H1 (cell line): ENCODE measurements around the gene KNOP1.
A peak's percentile ranks its signal among the peaks of the same experiment; 100 is the strongest.

ENCODE experiments used
- CBX5 ChIP-seq: fragments of 300-800, 300-1000 bp; sonication (generic); IDR thresholded peaks from 2 replicates; pipeline ENCODE4 v1.7.1; 2016; ENCODE audit warnings: antibody characterized with exemption, low read length, low read depth
- CEBPB ChIP-seq: IDR thresholded peaks from 2 replicates; pipeline ENCODE4 v1.6.1; 2012; ENCODE audit warnings: low read depth, low read length
- CTCF ChIP-seq, 3 experiments: IDR thresholded peaks; 1 replicate in 2 of 3; 2 replicates in 1 of 3; pipeline versions ENCODE4 v1.5.1 to v1.6.1; 2011; ENCODE audit warnings: low read length in 3 of 3, mild to moderate bottlenecking in 3 of 3, inconsistent platforms in 2 of 3, low read depth in 1 of 3, moderate library complexity in 1 of 3; ENCODE audit not compliant: insufficient read depth in 1 of 3; ENCODE audit errors: control extremely low read depth in 1 of 3
- EZH2 ChIP-seq: fragments of 200-600 bp; sonication (generic); IDR thresholded peaks from 2 replicates; pipeline ENCODE4 v1.7.1; 2012; ENCODE audit warnings: low read depth, mild to moderate bottlenecking, moderate library complexity, low read length, inconsistent platforms; ENCODE audit not compliant: severe bottlenecking
- MAX ChIP-seq: IDR thresholded peaks from 2 replicates; pipeline ENCODE4 v1.6.1; 2012; ENCODE audit warnings: inconsistent platforms
- SAP30 ChIP-seq: fragments of 300-600 bp; sonication (generic); IDR thresholded peaks from 2 replicates; pipeline ENCODE4 v1.7.1; 2012; ENCODE audit warnings: low read length, moderate library complexity, mild to moderate bottlenecking, inconsistent platforms; ENCODE audit not compliant: insufficient read depth, insufficient replicate concordance

- TF ChIP-seq MAX (0 out of 2 replicates have a peak, but pooled peaks have one; percentile 12), CBX5 (no peak), SAP30 (no peak), CTCF (IDR thresholded peaks at IDR 0.05; ENCODE audit: control extremely low read depth in 1 of 3, insufficient read depth in 1 of 3, low read depth in 1 of 3, low read length in 3 of 3) (no peak), CEBPB (no peak), EZH2 (no peak)
These were observed 21.1 kb downstream of the KNOP1 start for GRCh38 chr16:19696961-19697360.
